K562 (cell line): ENCODE measurements around the gene MET.
"Not testable (repeated sequence)": the region's sequence is repeated elsewhere in the genome, so short reads cannot be mapped to it uniquely, and the experiment has no call there.

Experiments
- MEIS2 ChIP-seq: fragments of 450-650 bp; IDR thresholded peaks from 2 replicates; pipeline ENCODE4 v1.6.1; 2014; ENCODE audit warnings: mild to moderate bottlenecking; ENCODE audit not compliant: partially characterized antibody
- PCBP1 ChIP-seq: fragments of 200-400 bp; formaldehyde crosslinking; IDR thresholded peaks from 2 replicates; pipeline ENCODE4 v1.6.1; 2018; ENCODE audit warnings: mild to moderate bottlenecking, low read depth, low read length; ENCODE audit not compliant: poor library complexity, severe bottlenecking
- TBP ChIP-seq: optimal IDR thresholded peaks from 2 replicates; pipeline ENCODE3; 2011; ENCODE audit warnings: low read depth, low read length, improper control_type of control experiment
- TF ChIP-seq, protein P1 (sequence below), 3 experiments: fragments of 200-800 bp in 1 of 3; sonication (Bioruptor generic) in 1 of 3; sonication (generic) in 1 of 3; formaldehyde crosslinking in 1 of 3; IDR thresholded peaks; 2 replicates each; pipeline versions ENCODE4 v1.6.1 to v1.8.0; 2016 to 2022; ENCODE audit warnings: mild to moderate bottlenecking in 2 of 3, missing compliant biosample characterization in 2 of 3, missing genetic modification characterization in 2 of 3, missing genetic modification reagents in 1 of 3
- TF ChIP-seq, protein P2 (sequence below): fragments of 450-650 bp; IDR thresholded peaks from 2 replicates; pipeline ENCODE4 v1.6.1; 2016

DNA sequence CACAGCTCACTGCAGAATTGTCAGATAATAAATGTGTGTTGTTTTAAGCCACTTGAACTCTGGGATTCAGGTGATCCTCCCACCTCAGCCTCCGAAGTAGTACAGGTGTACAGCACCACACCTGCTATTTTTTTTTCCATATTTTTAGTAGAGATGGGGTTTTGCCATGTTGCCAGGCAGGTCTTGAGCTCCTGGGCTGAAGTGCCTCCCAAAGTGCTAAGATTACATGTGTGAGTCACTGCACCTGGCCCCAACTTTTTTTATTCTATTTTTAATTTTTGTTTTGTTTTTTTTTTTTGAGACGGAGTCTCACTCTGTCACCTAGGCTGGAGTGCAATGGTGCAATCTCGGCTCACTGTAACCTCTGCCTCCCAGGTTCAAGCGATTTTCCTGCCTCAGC is 28.8 kb upstream of the MET start:
- TF ChIP-seq MEIS2, TBP, PCBP1: not testable (repeated sequence)
- TF ChIP-seq, protein P1, sequence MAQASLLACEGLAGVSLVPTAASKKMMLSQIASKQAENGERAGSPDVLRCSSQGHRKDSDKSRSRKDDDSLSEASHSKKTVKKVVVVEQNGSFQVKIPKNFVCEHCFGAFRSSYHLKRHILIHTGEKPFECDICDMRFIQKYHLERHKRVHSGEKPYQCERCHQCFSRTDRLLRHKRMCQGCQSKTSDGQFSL (CRISPR knock-in tag; IDR thresholded peaks at IDR 0.05), result not testable (repeated sequence)
- TF ChIP-seq, protein P1 (tag; IDR thresholded peaks at IDR 0.05), result not testable (repeated sequence)
- TF ChIP-seq, protein P2, sequence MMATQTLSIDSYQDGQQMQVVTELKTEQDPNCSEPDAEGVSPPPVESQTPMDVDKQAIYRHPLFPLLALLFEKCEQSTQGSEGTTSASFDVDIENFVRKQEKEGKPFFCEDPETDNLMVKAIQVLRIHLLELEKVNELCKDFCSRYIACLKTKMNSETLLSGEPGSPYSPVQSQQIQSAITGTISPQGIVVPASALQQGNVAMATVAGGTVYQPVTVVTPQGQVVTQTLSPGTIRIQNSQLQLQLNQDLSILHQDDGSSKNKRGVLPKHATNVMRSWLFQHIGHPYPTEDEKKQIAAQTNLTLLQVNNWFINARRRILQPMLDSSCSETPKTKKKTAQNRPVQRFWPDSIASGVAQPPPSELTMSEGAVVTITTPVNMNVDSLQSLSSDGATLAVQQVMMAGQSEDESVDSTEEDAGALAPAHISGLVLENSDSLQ, result not testable (repeated sequence)
